Loucy (cell line): Measurements from ENCODE around the gene PCDHA5.
"Not testable (repeated sequence)": the region's sequence is repeated elsewhere in the genome, so short reads cannot be mapped to it uniquely, and the experiment has no call there.

Experiments
- H2AFZ ChIP-seq: fragments of 200-600 bp; sonication (generic); 2 replicates; pipeline ENCODE4 v1.6.0; 2016; ENCODE audit warnings: antibody characterized with exemption, mild to moderate bottlenecking, low read length, moderate library complexity
- H3F3A ChIP-seq: fragments of 200-600 bp; 2 replicates; pipeline ENCODE4 v1.6.0; 2016; ENCODE audit warnings: antibody characterized with exemption, low read depth, mild to moderate bottlenecking
- H3K27me3 ChIP-seq: fragments of 200-600 bp; sonication (generic); 2 replicates; pipeline ENCODE4 v1.6.1; 2014; ENCODE audit warnings: low read length, mild to moderate bottlenecking; ENCODE audit not compliant: insufficient read depth, poor library complexity, severe bottlenecking
- H3K36me3 ChIP-seq: fragments of 200-600 bp; sonication (generic); 2 replicates; pipeline ENCODE4 v1.6.1; 2016; ENCODE audit warnings: low read length; ENCODE audit not compliant: insufficient read depth
- H3K4me1 ChIP-seq: fragments of 200-600 bp; sonication (generic); 2 replicates; pipeline ENCODE4 v1.5.1; 2014; ENCODE audit warnings: low read length, mild to moderate bottlenecking; ENCODE audit not compliant: insufficient read depth, poor library complexity, severe bottlenecking
- H3K4me2 ChIP-seq: fragments of 200-600 bp; sonication (generic); 2 replicates; pipeline ENCODE4 v1.6.0; 2014; ENCODE audit warnings: antibody characterized with exemption, low read length, low read depth, mild to moderate bottlenecking; ENCODE audit not compliant: poor library complexity, severe bottlenecking
- H3K4me3 ChIP-seq: fragments of 200-600 bp; sonication (generic); 2 replicates; pipeline ENCODE4 v1.5.1; 2014; ENCODE audit warnings: low read length, mild to moderate bottlenecking, mixed read lengths; ENCODE audit not compliant: poor library complexity, severe bottlenecking
- H3K79me2 ChIP-seq: fragments of 200-600 bp; sonication (generic); 2 replicates; pipeline ENCODE4 v1.6.1; 2014; ENCODE audit warnings: low read length; ENCODE audit not compliant: insufficient read depth
- H3K9ac ChIP-seq: fragments of 200-600 bp; sonication (generic); 2 replicates; pipeline ENCODE4 v1.6.0; 2014; ENCODE audit warnings: mild to moderate bottlenecking, low read depth, low read length, moderate library complexity; ENCODE audit not compliant: poor library complexity, severe bottlenecking
- H3K9me2 ChIP-seq: fragments of 200-600 bp; sonication (generic); replicated peaks from 2 replicates; pipeline ENCODE4 v1.6.1; 2016; ENCODE audit warnings: low read depth, low read length, mixed read lengths
- H3K9me3 ChIP-seq: fragments of 200-600 bp; sonication (generic); 2 replicates; pipeline ENCODE4 v1.6.1; 2014; ENCODE audit warnings: mild to moderate bottlenecking, antibody characterized with exemption, low read length, low read depth; ENCODE audit not compliant: insufficient read depth
- H4K20me1 ChIP-seq: fragments of 200-600 bp; sonication (generic); 2 replicates; pipeline ENCODE4 v1.6.0; 2014; ENCODE audit warnings: antibody characterized with exemption, low read length, mild to moderate bottlenecking; ENCODE audit not compliant: insufficient read depth, poor library complexity, severe bottlenecking
- CTCF ChIP-seq: fragments of 200-600 bp; sonication (generic); conservative IDR thresholded peaks from 2 replicates; pipeline ENCODE4 v1.5.1; 2014; ENCODE audit warnings: mild to moderate bottlenecking, antibody characterized with exemption, low read length
- EZH2phosphoT487 ChIP-seq: fragments of 200-600 bp; IDR thresholded peaks from 2 replicates; pipeline ENCODE4 v1.6.1; 2018; ENCODE audit warnings: antibody characterized with exemption, mild to moderate bottlenecking, moderate library complexity, borderline replicate concordance

The PCDHA5 gene

GRCh38 chr5:140842798-140843733, 21.7 kb downstream of the PCDHA5 start:
- Histone ChIP-seq H2AFZ (no peak overlapping the region), H4K20me1 (no peaks in the 10 kb centered on the region), H3K79me2 (no peaks in the 10 kb centered on the region), H3K4me3 (no peak overlapping the region), H3K9ac (no peak overlapping the region), H3K27me3 (no peaks in the 10 kb centered on the region), H3K4me2 (no peak overlapping the region), H3F3A (no peaks in the 10 kb centered on the region), H3K4me1 (no peaks in the 10 kb centered on the region), H3K9me2 (no peaks in the 10 kb centered on the region), H3K36me3 (no peaks in the 10 kb centered on the region), H3K9me3 (no peaks in the 10 kb centered on the region)
- TF ChIP-seq CTCF (no peak), EZH2phosphoT487 (no peak)

- not testable (repeated sequence) for H3K79me2 ChIP-seq, H3K4me1 ChIP-seq, H3K9me3 ChIP-seq, H3F3A ChIP-seq, H3K27me3 ChIP-seq, H2AFZ ChIP-seq, H3K4me3 ChIP-seq, H3K36me3 ChIP-seq, H3K4me2 ChIP-seq, H3K9ac ChIP-seq, H4K20me1 ChIP-seq, H3K9me2 ChIP-seq
These were observed 27.0 kb downstream of the PCDHA5 start, which contains the start of gene PCDHA9 for GRCh38 chr5:140848139-140849102. TSS of gene PCDHA9 (plus strand) at chr5:140848382. CDS start at chr5:140848496, 114 bp downstream.

- not testable (repeated sequence) for H3K4me3 ChIP-seq, H2AFZ ChIP-seq, H4K20me1 ChIP-seq, H3K36me3 ChIP-seq, H3K4me1 ChIP-seq, H3K79me2 ChIP-seq, H3K9ac ChIP-seq, H3K27me3 ChIP-seq, H3K9me3 ChIP-seq, H3K9me2 ChIP-seq, H3K4me2 ChIP-seq, H3F3A ChIP-seq
These were observed 28.6 kb downstream of the PCDHA5 start for GRCh38 chr5:140849831-140850634.
